GM23338 (cell line): Measurements from ENCODE around the gene PDE4D. TPM values are rescaled to one million over a fixed set of nuclear protein-coding genes. Genes with fewer than 3 reads are reported as not detected.

Experiments
- ATAC-seq: fragments of 200-7000 bp; cut with Tn5 transposase; 3 replicates; pipeline ENCODE4 v1.9.1; 2020
- DNase-seq: peaks from one replicate; pipeline ENCODE4 v3.0.0-alpha.2; 2015; ENCODE audit warnings: low spot score
- H2AFZ ChIP-seq: fragments of 200-600 bp; sonication (generic); 2 replicates; pipeline ENCODE4 v1.8.0; 2016; ENCODE audit warnings: antibody characterized with exemption, mild to moderate bottlenecking, moderate library complexity
- H3F3A ChIP-seq: fragments of 200-600 bp; sonication (generic); replicated peaks from 2 replicates; pipeline ENCODE4 v1.8.0; 2017; ENCODE audit warnings: antibody characterized with exemption, mixed run types, low read depth
- H3K27ac ChIP-seq: fragments of 200-600 bp; sonication (generic); 2 replicates; pipeline ENCODE4 v1.6.1; 2016; ENCODE audit warnings: low read depth
- H3K27me3 ChIP-seq: fragments of 200-600 bp; sonication (generic); 2 replicates; pipeline ENCODE4 v1.8.0; 2016; ENCODE audit warnings: mild to moderate bottlenecking, mixed run types, moderate library complexity; ENCODE audit not compliant: insufficient read depth
- H3K36me3 ChIP-seq: fragments of 200-600 bp; sonication (generic); 2 replicates; pipeline ENCODE4 v1.8.0; 2016; ENCODE audit warnings: mild to moderate bottlenecking; ENCODE audit not compliant: insufficient read depth
- H3K4me1 ChIP-seq: fragments of 200-600 bp; sonication (generic); 2 replicates; pipeline ENCODE4 v1.8.0; 2016; ENCODE audit warnings: mild to moderate bottlenecking, moderate library complexity; ENCODE audit not compliant: insufficient read depth
- H3K4me2 ChIP-seq: fragments of 200-600 bp; sonication (generic); 2 replicates; pipeline ENCODE4 v1.7.1; 2017; ENCODE audit warnings: mixed run types
- H3K4me3 ChIP-seq: fragments of 200-600 bp; sonication (generic); 2 replicates; pipeline ENCODE4 v1.6.1; 2016; ENCODE audit warnings: mixed run types
- H3K79me2 ChIP-seq: fragments of 200-600 bp; sonication (generic); replicated peaks from 2 replicates; pipeline ENCODE4 v1.8.0; 2017; ENCODE audit warnings: mild to moderate bottlenecking; ENCODE audit not compliant: insufficient read depth
- H3K9me2 ChIP-seq: fragments of 200-600 bp; sonication (generic); 2 replicates; pipeline ENCODE4 v1.8.0; 2017; ENCODE audit not compliant: insufficient read depth
- H4K20me1 ChIP-seq: fragments of 200-600 bp; sonication (generic); replicated peaks from 2 replicates; pipeline ENCODE4 v1.8.0; 2017; ENCODE audit warnings: mild to moderate bottlenecking; ENCODE audit not compliant: insufficient read depth
- H3K27ac Mint-ChIP-seq: 2 replicates; pipeline ENCODE4 v1.8.0; 2020; ENCODE audit warnings: inconsistent platforms, mild to moderate bottlenecking, moderate library complexity, mixed read lengths
- H3K27me3 Mint-ChIP-seq: 3 replicates; pipeline ENCODE4 v1.8.0; 2022; ENCODE audit warnings: low read depth, mild to moderate bottlenecking, moderate library complexity, mixed read lengths, inconsistent platforms; ENCODE audit not compliant: insufficient read depth, poor library complexity
- H3K36me3 Mint-ChIP-seq: 3 replicates; pipeline ENCODE4 v1.8.0; 2021; ENCODE audit warnings: low read depth, mild to moderate bottlenecking, inconsistent platforms, moderate library complexity, mixed read lengths
- H3K4me1 Mint-ChIP-seq: 3 replicates; pipeline ENCODE4 v1.8.0; 2020; ENCODE audit warnings: mild to moderate bottlenecking, inconsistent platforms, mixed read lengths
- H3K4me3 Mint-ChIP-seq: 3 replicates; pipeline ENCODE4 v1.8.0; 2021; ENCODE audit warnings: moderate library complexity, mild to moderate bottlenecking, inconsistent platforms, mixed read lengths
- H3K9me3 Mint-ChIP-seq: 3 replicates; pipeline ENCODE4 v1.8.0; 2020; ENCODE audit warnings: moderate library complexity, mild to moderate bottlenecking, inconsistent platforms, mixed read lengths
- CREB1 ChIP-seq: fragments of 250-450 bp; sonication (Bioruptor Pico); IDR thresholded peaks from 2 replicates; pipeline ENCODE4 v1.5.0; 2020; ENCODE audit warnings: low read depth, mild to moderate bottlenecking, moderate library complexity
- EZH2 ChIP-seq: fragments of 200-600 bp; sonication (generic); IDR thresholded peaks from one replicate; pipeline ENCODE4 v1.8.0; 2017; ENCODE audit warnings: antibody characterized with exemption, mild to moderate bottlenecking, low read depth; ENCODE audit not compliant: unreplicated experiment
- EZH2phosphoT487 ChIP-seq: fragments of 200-600 bp; sonication (generic); IDR thresholded peaks from one replicate; pipeline ENCODE4 v1.8.1; 2018; ENCODE audit warnings: antibody characterized with exemption; ENCODE audit not compliant: unreplicated experiment
- JUNB ChIP-seq: IDR thresholded peaks from one replicate; pipeline ENCODE4 v1.6.1; 2016; ENCODE audit warnings: antibody characterized with exemption; ENCODE audit not compliant: unreplicated experiment
- NANOG ChIP-seq: IDR thresholded peaks from 2 replicates; pipeline ENCODE4 v1.6.1; 2016; ENCODE audit warnings: antibody characterized with exemption, borderline replicate concordance
- POLR2AphosphoS5 ChIP-seq: IDR thresholded peaks from 2 replicates; pipeline ENCODE4 v1.6.1; 2016; ENCODE audit warnings: antibody characterized with exemption, low read depth
- REST ChIP-seq: IDR thresholded peaks from one replicate; pipeline ENCODE4 v1.6.1; 2018; ENCODE audit warnings: antibody characterized with exemption; ENCODE audit not compliant: unreplicated experiment
- STAT1 ChIP-seq: IDR thresholded peaks from one replicate; pipeline ENCODE4 v1.6.1; 2016; ENCODE audit warnings: antibody characterized with exemption; ENCODE audit not compliant: unreplicated experiment
- ZNF114 ChIP-seq: fragments of 250-450 bp; sonication (Bioruptor Pico); IDR thresholded peaks from 2 replicates; pipeline ENCODE4 v1.5.0; 2020; ENCODE audit warnings: mild to moderate bottlenecking, moderate library complexity
- ZNF331 ChIP-seq: fragments of 250-450 bp; sonication (Bioruptor Pico); IDR thresholded peaks from 2 replicates; pipeline ENCODE4 v1.5.0; 2020; ENCODE audit warnings: low read depth, mild to moderate bottlenecking, moderate library complexity
- ZNF462 ChIP-seq: fragments of 250-450 bp; sonication (Bioruptor Pico); IDR thresholded peaks from 2 replicates; pipeline ENCODE4 v1.5.0; 2020; ENCODE audit warnings: mild to moderate bottlenecking, moderate library complexity
- polyA plus RNA-seq: library from polyadenylated mRNA; unstranded; fragments of >200 nt; fragmentation: Nextera tagmentation; extraction: Ambion mirVana; gene quantifications from 2 replicates; pipeline ENCODE4 v1.2.1, GENCODE V29; 2016
- total RNA-seq: library from RNA; depleted of rRNA; stranded (reverse); fragments of >200 nt; shearing (Covaris generic); gene quantifications from 2 replicates; pipeline ENCODE4 v1.2.3, GENCODE V29; 2014
- TF ChIP-seq, protein P1 (sequence below), 2 experiments: fragments of 200-600 bp in 1 of 2; sonication (generic) in 1 of 2; conservative IDR thresholded peaks; 2 replicates each; pipeline versions ENCODE4 v1.5.1 to v1.6.1; 2016 to 2017; ENCODE audit warnings: antibody characterized with exemption in 2 of 2, low read depth in 2 of 2, mild to moderate bottlenecking in 2 of 2, moderate library complexity in 1 of 2
- TF ChIP-seq, protein P2 (sequence below): IDR thresholded peaks from 2 replicates; pipeline ENCODE4 v1.6.1; 2016; ENCODE audit warnings: antibody characterized with exemption

Gene PDE4D
- total and polyA plus RNA-seq, 2 experiments from 2014 or later = 2.1 to 4.7 TPM

- no peaks in the 10 kb centered on the region for H3K27me3 Mint-ChIP-seq
- no peaks in the 10 kb centered on the region for H3K9me2 ChIP-seq
- H3K27ac Mint-ChIP-seq = no peak overlapping the region
- no peak for ATAC-seq
- no peaks in the 10 kb centered on the region for H3K4me1 Mint-ChIP-seq
- DNase-seq = no peak
- H3K9me3 Mint-ChIP-seq = no peaks in the 10 kb centered on the region
- no peaks in the 10 kb centered on the region for H3K36me3 ChIP-seq
- no peak overlapping the region for H3K4me3 Mint-ChIP-seq
- no peaks in the 10 kb centered on the region for H3K36me3 Mint-ChIP-seq
- TF ChIP-seq CREB1 (CRISPR knock-in tag) = no peak
- TF ChIP-seq ZNF462 (CRISPR knock-in tag) = no peak
- TF ChIP-seq POLR2AphosphoS5 = no peak
- no peak for TF ChIP-seq JUNB
- no peak for TF ChIP-seq REST
- TF ChIP-seq, protein P1, sequence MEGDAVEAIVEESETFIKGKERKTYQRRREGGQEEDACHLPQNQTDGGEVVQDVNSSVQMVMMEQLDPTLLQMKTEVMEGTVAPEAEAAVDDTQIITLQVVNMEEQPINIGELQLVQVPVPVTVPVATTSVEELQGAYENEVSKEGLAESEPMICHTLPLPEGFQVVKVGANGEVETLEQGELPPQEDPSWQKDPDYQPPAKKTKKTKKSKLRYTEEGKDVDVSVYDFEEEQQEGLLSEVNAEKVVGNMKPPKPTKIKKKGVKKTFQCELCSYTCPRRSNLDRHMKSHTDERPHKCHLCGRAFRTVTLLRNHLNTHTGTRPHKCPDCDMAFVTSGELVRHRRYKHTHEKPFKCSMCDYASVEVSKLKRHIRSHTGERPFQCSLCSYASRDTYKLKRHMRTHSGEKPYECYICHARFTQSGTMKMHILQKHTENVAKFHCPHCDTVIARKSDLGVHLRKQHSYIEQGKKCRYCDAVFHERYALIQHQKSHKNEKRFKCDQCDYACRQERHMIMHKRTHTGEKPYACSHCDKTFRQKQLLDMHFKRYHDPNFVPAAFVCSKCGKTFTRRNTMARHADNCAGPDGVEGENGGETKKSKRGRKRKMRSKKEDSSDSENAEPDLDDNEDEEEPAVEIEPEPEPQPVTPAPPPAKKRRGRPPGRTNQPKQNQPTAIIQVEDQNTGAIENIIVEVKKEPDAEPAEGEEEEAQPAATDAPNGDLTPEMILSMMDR (conservative IDR thresholded peaks at IDR 0.05; ENCODE audit: low read depth in 2 of 2) = no peak
- TF ChIP-seq, protein P2, sequence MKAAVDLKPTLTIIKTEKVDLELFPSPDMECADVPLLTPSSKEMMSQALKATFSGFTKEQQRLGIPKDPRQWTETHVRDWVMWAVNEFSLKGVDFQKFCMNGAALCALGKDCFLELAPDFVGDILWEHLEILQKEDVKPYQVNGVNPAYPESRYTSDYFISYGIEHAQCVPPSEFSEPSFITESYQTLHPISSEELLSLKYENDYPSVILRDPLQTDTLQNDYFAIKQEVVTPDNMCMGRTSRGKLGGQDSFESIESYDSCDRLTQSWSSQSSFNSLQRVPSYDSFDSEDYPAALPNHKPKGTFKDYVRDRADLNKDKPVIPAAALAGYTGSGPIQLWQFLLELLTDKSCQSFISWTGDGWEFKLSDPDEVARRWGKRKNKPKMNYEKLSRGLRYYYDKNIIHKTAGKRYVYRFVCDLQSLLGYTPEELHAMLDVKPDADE = no peak
- TF ChIP-seq EZH2 = no peak
- TF ChIP-seq EZH2phosphoT487 = no peak
- no peak for TF ChIP-seq NANOG
- no peak for TF ChIP-seq STAT1
- TF ChIP-seq ZNF114 = no peak
- TF ChIP-seq ZNF331 = no peak
- no peak overlapping the region for H3K4me2 ChIP-seq
- H3F3A ChIP-seq = no peaks in the 10 kb centered on the region
- no peaks in the 10 kb centered on the region for H3K79me2 ChIP-seq
- no peaks in the 10 kb centered on the region for H3K4me1 ChIP-seq
- H4K20me1 ChIP-seq = no peaks in the 10 kb centered on the region
- H3K27ac ChIP-seq = no peak overlapping the region
- H3K27me3 ChIP-seq = no peaks in the 10 kb centered on the region
- no peak overlapping the region for H2AFZ ChIP-seq
- H3K4me3 ChIP-seq = no peak overlapping the region
Measured at GRCh38 chr5:59327191-59327980, 566.1 kb downstream of the PDE4D start.
